Panc1 (cell line): Measurements from ENCODE around the gene TADA3. TPM values are rescaled to one million over a fixed set of nuclear protein-coding genes. Genes with fewer than 3 reads are reported as not detected.
A peak's percentile ranks its signal among the peaks of the same experiment; 100 is the strongest.

Source experiments
- ATAC-seq: fragments of 200-7000 bp; cut with Tn5 transposase; 2 replicates; pipeline ENCODE4 v1.9.1; 2020; ENCODE audit warnings: mild to moderate bottlenecking, moderate library complexity
- Bru-seq: library from RNA; stranded (reverse); fragments of 400-500 nt; gene quantifications from one replicate; lab custom pipeline; 2021; lab: Mats Ljungman, UMichigan
- BruChase-seq, 2 experiments: library from RNA; stranded (reverse); fragments of 400-500 nt; gene quantifications; one replicate each; lab custom pipeline; 2021; lab: Mats Ljungman, UMichigan
- BruUV-seq: library from RNA; stranded (reverse); fragments of 400-500 nt; replicated peaks from 2 replicates; lab custom pipeline; 2021; lab: Mats Ljungman, UMichigan
- CTCF ChIA-PET: fragments of 300-600 bp; sonication (Branson Sonifier 250); formaldehyde crosslinking; loops from one replicate; lab custom pipeline; 2022; ENCODE audit warnings: antibody characterized with exemption; lab: Charles Lee
- POLR2A ChIA-PET: fragments of 300-600 bp; sonication (Branson Sonifier 250); formaldehyde crosslinking; loops from one replicate; lab custom pipeline; 2022; ENCODE audit warnings: antibody characterized with exemption; lab: Charles Lee
- DNase-seq: peaks from one replicate; pipeline ENCODE4 v3.0.0-alpha.2; 2010; ENCODE audit warnings: low read depth, low spot score
- H3K27ac ChIP-seq: 2 replicates; pipeline ENCODE4 v1.5.1; 2011; ENCODE audit warnings: mild to moderate bottlenecking, low read length, inconsistent platforms
- H3K27me3 ChIP-seq: fragments of 200-500 bp; sonication (Bioruptor generic); 2 replicates; pipeline ENCODE4 v1.6.0; 2014; ENCODE audit warnings: low read length, inconsistent platforms; ENCODE audit not compliant: control insufficient read depth, insufficient read depth
- H3K36me3 ChIP-seq: fragments of 200-500 bp; sonication (Bioruptor generic); 2 replicates; pipeline ENCODE4 v1.5.1; 2014; ENCODE audit warnings: inconsistent platforms, mild to moderate bottlenecking, low read length, moderate library complexity; ENCODE audit not compliant: control insufficient read depth, insufficient read depth
- H3K4me1 ChIP-seq: 2 replicates; pipeline ENCODE4 v1.5.1; 2011; ENCODE audit warnings: inconsistent platforms, mild to moderate bottlenecking, low read length, moderate library complexity; ENCODE audit not compliant: control insufficient read depth, insufficient read depth
- H3K4me3 ChIP-seq, 2 experiments: 2 replicates each; pipeline ENCODE4 v1.5.1; 2011 to 2012; ENCODE audit warnings: low read depth in 2 of 2, low read length in 2 of 2, mild to moderate bottlenecking in 2 of 2, inconsistent platforms in 1 of 2, moderate library complexity in 1 of 2
- H3K9me3 ChIP-seq: fragments of 200-500 bp; sonication (Bioruptor generic); 2 replicates; pipeline ENCODE4 v1.5.1; 2014; ENCODE audit warnings: low read depth, mild to moderate bottlenecking, inconsistent platforms, low read length, moderate library complexity; ENCODE audit not compliant: control insufficient read depth, insufficient read depth
- POLR2AphosphoS5 ChIP-seq: IDR thresholded peaks from 2 replicates; pipeline ENCODE4 v1.6.1; 2012; ENCODE audit warnings: mild to moderate bottlenecking, low read depth, low read length, moderate library complexity
- SIN3A ChIP-seq: IDR thresholded peaks from 2 replicates; pipeline ENCODE4 v1.6.1; 2012; ENCODE audit warnings: low read depth, mild to moderate bottlenecking, low read length, moderate library complexity, borderline replicate concordance; ENCODE audit not compliant: insufficient read depth
- TCF7L2 ChIP-seq: IDR thresholded peaks from 2 replicates; pipeline ENCODE4 v1.6.1; 2011; ENCODE audit warnings: mild to moderate bottlenecking, low read depth, low read length, inconsistent platforms
- in situ Hi-C: cut with HindIII; loops from 2 replicates; pipeline ENCODE4 v1.10.0; 2016; ENCODE audit warnings: low sequenced_read_pairs, low pct_unique_long_range_greater_than_20kb
- intact Hi-C: fragments of 100-400 bp; cut with micrococcal nuclease; formaldehyde crosslinking; loops from one replicate; pipeline ENCODE4 v1.10.0; 2022; ENCODE audit not compliant: unreplicated experiment
- long read RNA-seq: library from polyadenylated mRNA; unstranded; transcript quantifications from one replicate; pipeline ENCODE4 v2.0.0, GENCODE V29; 2021; ENCODE audit not compliant: unreplicated experiment
- polyA plus RNA-seq: library from polyadenylated mRNA; unstranded; fragments of >200 nt; gene quantifications from one replicate; pipeline ENCODE4 v1.2.1, GENCODE V29; 2012; ENCODE audit warnings: missing spikeins; ENCODE audit not compliant: insufficient read length
- total RNA-seq: library from RNA; stranded (reverse); gene quantifications from one replicate; pipeline ENCODE4 v1.2.1, GENCODE V29; 2021; ENCODE audit not compliant: unreplicated experiment
- TF ChIP-seq, protein P1 (sequence below), 2 experiments: IDR thresholded peaks; 2 replicates each; pipeline ENCODE4 v1.6.1; 2011 to 2012; ENCODE audit warnings: low read depth in 2 of 2, control low read depth in 1 of 2, low read length in 1 of 2, mild to moderate bottlenecking in 1 of 2, moderate library complexity in 1 of 2; ENCODE audit not compliant: insufficient read depth in 1 of 2
- TF ChIP-seq, protein P2 (sequence below): fragments of 450-650 bp; IDR thresholded peaks from 2 replicates; pipeline ENCODE4 v1.5.1; 2017; ENCODE audit warnings: mild to moderate bottlenecking

TADA3 gene, protein sequence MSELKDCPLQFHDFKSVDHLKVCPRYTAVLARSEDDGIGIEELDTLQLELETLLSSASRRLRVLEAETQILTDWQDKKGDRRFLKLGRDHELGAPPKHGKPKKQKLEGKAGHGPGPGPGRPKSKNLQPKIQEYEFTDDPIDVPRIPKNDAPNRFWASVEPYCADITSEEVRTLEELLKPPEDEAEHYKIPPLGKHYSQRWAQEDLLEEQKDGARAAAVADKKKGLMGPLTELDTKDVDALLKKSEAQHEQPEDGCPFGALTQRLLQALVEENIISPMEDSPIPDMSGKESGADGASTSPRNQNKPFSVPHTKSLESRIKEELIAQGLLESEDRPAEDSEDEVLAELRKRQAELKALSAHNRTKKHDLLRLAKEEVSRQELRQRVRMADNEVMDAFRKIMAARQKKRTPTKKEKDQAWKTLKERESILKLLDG
- total RNA-seq (61.3 TPM), Bru-seq, nascent RNA (percentile 68 among the genes with signal in this experiment), BruChase-seq, experiment 1, labeled RNA remaining after a 2-hour chase (percentile 61 among the genes with signal in this experiment), BruChase-seq, experiment 2, labeled RNA remaining after a 6-hour chase (percentile 81 among the genes with signal in this experiment)
- 94.0 TPM for polyA plus RNA-seq
- long read RNA-seq, transcript TADA3-201 (9 exons, 2,355 nt): major isoform, 72 of 117 reads
- long read RNA-seq, partial matches to known transcripts: 26 of 117 reads
- long read RNA-seq, other reads (novel, unspliced or antisense): 15 of 117 reads

DNA sequence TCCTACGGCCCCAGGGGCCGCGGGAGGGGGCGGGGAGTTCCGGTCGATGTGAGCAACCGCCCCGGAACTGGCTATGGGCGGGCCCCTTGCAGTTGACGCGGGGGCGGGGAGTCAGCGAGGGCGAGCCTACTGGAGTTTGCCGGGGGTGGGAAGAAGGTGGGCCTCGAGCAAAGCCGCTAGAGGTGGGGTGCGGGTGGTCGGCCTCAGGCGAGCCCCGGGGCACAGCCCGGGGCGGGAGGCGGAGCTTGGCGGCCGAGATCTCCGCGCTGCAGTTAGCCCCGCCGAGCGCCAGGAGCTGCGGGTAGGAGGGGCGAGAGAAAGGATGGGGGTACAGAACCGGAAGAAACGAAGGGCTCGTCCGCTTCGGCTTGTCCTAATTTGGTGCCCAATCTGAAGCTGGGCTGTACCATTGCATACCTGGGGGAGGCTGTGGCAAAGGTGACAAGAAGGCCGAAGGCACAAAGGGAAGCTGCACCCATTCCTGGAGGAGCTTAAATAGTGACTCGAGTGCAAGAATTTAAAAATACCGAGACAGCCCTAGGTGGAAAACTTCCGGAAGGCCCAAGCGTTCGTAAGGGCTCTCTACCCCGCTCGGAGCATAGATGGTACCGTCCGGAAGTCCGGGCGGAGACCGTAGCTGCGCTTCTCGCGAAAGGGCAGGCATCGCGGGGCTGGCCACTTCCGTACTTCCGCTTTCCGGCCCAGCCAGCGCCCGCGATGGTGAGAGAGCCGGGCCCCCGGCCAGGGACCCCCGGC, at the start of gene TADA3, which contains the start of gene ARPC4:
Gene TADA3 (minus strand): TSS at position 69 of the 756 bp plus-strand sequence. CDS start 1,007 bp downstream, outside the sequence.
Gene ARPC4 (plus strand): TSS at position 678 of the 756 bp plus-strand sequence. CDS start 40 bp downstream, at position 718.
- Histone ChIP-seq H3K4me3 (peak within 1 kb of the TSS; percentile 86 to 87), H3K4me1 (peaks cover 7% of the 10 kb centered on the region), H3K36me3 (peaks cover 4% of the 10 kb centered on the region), H3K27ac (peak within 1 kb of the TSS; percentile 98), H3K9me3 (no peaks in the 10 kb centered on the region), H3K27me3 (no peaks in the 10 kb centered on the region)
- DNase-seq (peak; percentile 88), ATAC-seq (peak; percentile 93)
- no TSS peak for BruUV-seq
- ChIA-PET POLR2A (interaction anchor here (0.6 to 1.0 kb wide), 6 partner anchors 12 to 287 kb away, joined by 3 to 5 read pairs (median 3); no protein-coding TSS in a partner anchor), CTCF (no interaction called here)
- intact Hi-C loops (no loop called here), in situ Hi-C loops (no loop called here)
- TF ChIP-seq POLR2AphosphoS5: peak; percentile 91
- peak; percentile 67; the same call in 1 of the 2 replicates for TF ChIP-seq SIN3A
- TF ChIP-seq, protein P1, sequence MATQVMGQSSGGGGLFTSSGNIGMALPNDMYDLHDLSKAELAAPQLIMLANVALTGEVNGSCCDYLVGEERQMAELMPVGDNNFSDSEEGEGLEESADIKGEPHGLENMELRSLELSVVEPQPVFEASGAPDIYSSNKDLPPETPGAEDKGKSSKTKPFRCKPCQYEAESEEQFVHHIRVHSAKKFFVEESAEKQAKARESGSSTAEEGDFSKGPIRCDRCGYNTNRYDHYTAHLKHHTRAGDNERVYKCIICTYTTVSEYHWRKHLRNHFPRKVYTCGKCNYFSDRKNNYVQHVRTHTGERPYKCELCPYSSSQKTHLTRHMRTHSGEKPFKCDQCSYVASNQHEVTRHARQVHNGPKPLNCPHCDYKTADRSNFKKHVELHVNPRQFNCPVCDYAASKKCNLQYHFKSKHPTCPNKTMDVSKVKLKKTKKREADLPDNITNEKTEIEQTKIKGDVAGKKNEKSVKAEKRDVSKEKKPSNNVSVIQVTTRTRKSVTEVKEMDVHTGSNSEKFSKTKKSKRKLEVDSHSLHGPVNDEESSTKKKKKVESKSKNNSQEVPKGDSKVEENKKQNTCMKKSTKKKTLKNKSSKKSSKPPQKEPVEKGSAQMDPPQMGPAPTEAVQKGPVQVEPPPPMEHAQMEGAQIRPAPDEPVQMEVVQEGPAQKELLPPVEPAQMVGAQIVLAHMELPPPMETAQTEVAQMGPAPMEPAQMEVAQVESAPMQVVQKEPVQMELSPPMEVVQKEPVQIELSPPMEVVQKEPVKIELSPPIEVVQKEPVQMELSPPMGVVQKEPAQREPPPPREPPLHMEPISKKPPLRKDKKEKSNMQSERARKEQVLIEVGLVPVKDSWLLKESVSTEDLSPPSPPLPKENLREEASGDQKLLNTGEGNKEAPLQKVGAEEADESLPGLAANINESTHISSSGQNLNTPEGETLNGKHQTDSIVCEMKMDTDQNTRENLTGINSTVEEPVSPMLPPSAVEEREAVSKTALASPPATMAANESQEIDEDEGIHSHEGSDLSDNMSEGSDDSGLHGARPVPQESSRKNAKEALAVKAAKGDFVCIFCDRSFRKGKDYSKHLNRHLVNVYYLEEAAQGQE (IDR thresholded peaks at IDR 0.05; ENCODE audit: insufficient read depth in 1 of 2, low read depth in 2 of 2, low read length in 1 of 2): no peak
- peak; percentile 43; the same call in 1 of the 2 replicates for TF ChIP-seq TCF7L2
- TF ChIP-seq, protein P2, sequence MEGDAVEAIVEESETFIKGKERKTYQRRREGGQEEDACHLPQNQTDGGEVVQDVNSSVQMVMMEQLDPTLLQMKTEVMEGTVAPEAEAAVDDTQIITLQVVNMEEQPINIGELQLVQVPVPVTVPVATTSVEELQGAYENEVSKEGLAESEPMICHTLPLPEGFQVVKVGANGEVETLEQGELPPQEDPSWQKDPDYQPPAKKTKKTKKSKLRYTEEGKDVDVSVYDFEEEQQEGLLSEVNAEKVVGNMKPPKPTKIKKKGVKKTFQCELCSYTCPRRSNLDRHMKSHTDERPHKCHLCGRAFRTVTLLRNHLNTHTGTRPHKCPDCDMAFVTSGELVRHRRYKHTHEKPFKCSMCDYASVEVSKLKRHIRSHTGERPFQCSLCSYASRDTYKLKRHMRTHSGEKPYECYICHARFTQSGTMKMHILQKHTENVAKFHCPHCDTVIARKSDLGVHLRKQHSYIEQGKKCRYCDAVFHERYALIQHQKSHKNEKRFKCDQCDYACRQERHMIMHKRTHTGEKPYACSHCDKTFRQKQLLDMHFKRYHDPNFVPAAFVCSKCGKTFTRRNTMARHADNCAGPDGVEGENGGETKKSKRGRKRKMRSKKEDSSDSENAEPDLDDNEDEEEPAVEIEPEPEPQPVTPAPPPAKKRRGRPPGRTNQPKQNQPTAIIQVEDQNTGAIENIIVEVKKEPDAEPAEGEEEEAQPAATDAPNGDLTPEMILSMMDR: no peak

DNA sequence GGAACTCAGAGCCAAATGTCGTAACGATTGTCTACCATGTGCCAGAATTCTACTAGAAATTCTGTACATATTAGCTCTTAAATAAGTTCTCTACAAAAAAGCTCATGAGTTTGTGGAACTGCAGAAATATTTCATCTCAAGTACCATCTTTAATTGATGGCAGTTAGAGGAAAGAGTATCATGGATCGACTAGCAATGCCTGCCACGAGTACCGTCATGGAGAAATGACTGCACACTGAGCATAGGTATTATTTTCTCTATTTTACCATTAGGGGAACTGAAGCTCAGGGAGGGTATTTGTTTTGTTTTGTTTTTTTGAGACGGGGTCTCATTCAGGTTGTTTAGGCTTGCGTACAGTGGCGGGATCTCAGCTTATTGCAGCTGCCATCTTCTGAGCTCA, 48.7 kb upstream of the TADA3 start:
- H3K4me3 ChIP-seq: no peak overlapping the region
- intact Hi-C loops: loop anchor here (10.0 kb wide), 1 partner anchor 84 kb away; no protein-coding TSS in a partner anchor
- H3K36me3 ChIP-seq: no peaks in the 10 kb centered on the region; the same call in 1 of the 2 replicates
- ATAC-seq (no peak), DNase-seq (no peak)
- no peaks in the 10 kb centered on the region for H3K27me3 ChIP-seq
- H3K27ac ChIP-seq: no peak overlapping the region
- TF ChIP-seq SIN3A: no peak
- TF ChIP-seq TCF7L2: no peak
- TF ChIP-seq, protein P1 (IDR thresholded peaks at IDR 0.05; ENCODE audit: insufficient read depth in 1 of 2, low read depth in 2 of 2, low read length in 1 of 2): no peak
- TF ChIP-seq, protein P2: no peak
- no peak for TF ChIP-seq POLR2AphosphoS5
- no peaks in the 10 kb centered on the region for H3K9me3 ChIP-seq
- no peaks in the 10 kb centered on the region for H3K4me1 ChIP-seq
- POLR2A ChIA-PET: no interaction called here
- in situ Hi-C loops: no loop called here
- BruUV-seq: no TSS peak
- CTCF ChIA-PET: no interaction called here
